ENCODE measurements around the gene USP20.
A peak's percentile ranks its signal among the peaks of the same experiment; 100 is the strongest.
"Not testable (repeated sequence)": the region's sequence is repeated elsewhere in the genome, so short reads cannot be mapped to it uniquely, and the experiment has no call there.

Gene USP20

GRCh38 chr9:129890718-129891299 is 55.6 kb downstream of the USP20 start:
- DNase-seq (ENCODE audit: low read depth), result not testable (repeated sequence)

GRCh38 chr9:129891569-129891968 is 56.3 kb downstream of the USP20 start:
- no peak for DNase-seq (ENCODE audit: low read depth)

- DNase-seq (ENCODE audit: low read depth), result no peak
These were observed 59.0 kb downstream of the USP20 start for GRCh38 chr9:129894120-129894823.

GRCh38 chr9:129895376-129896268 is 60.4 kb downstream of the USP20 start:
- DNase-seq (ENCODE audit: low read depth), result no peak

GRCh38 chr9:129897263-129897662 is 62.0 kb downstream of the USP20 start:
- DNase-seq (ENCODE audit: low read depth), result no peak

GRCh38 chr9:129898185-129898584 is 62.9 kb downstream of the USP20 start:
- no peak for DNase-seq (ENCODE audit: low read depth)

- DNase-seq (ENCODE audit: low read depth), result no peak
These were observed 64.4 kb downstream of the USP20 start for GRCh38 chr9:129899620-129900019.

- no peak for DNase-seq (ENCODE audit: low read depth)
These were observed 65.2 kb downstream of the USP20 start for GRCh38 chr9:129900263-129901027.

- no peak for DNase-seq (ENCODE audit: low read depth)
These were observed 66.9 kb downstream of the USP20 start for GRCh38 chr9:129901993-129902739.

GRCh38 chr9:129902740-129903134 is 67.5 kb downstream of the USP20 start:
- no peak for DNase-seq (ENCODE audit: low read depth)

- no peak for DNase-seq (ENCODE audit: low read depth)
These were observed 69.5 kb downstream of the USP20 start for GRCh38 chr9:129904734-129905133.

GRCh38 chr9:129906298-129906697 is 71.0 kb downstream of the USP20 start:
- no peak for DNase-seq (ENCODE audit: low read depth)

GRCh38 chr9:129907201-129907600 is 71.9 kb downstream of the USP20 start:
- DNase-seq (ENCODE audit: low read depth), result no peak

GRCh38 chr9:129908906-129909305 is 73.6 kb downstream of the USP20 start:
- no peak for DNase-seq (ENCODE audit: low read depth)

GRCh38 chr9:129909851-129910250 is 74.6 kb downstream of the USP20 start:
- DNase-seq (ENCODE audit: low read depth), result no peak

GRCh38 chr9:129910628-129911567 is 75.6 kb downstream of the USP20 start:
- DNase-seq (ENCODE audit: low read depth), result peak; percentile 58

- no peak for DNase-seq (ENCODE audit: low read depth)
These were observed 78.8 kb downstream of the USP20 start for GRCh38 chr9:129914051-129914450.

GRCh38 chr9:129916707-129917106 is 81.4 kb downstream of the USP20 start:
- no peak for DNase-seq (ENCODE audit: low read depth)

GRCh38 chr9:129918296-129918950 is 83.2 kb downstream of the USP20 start:
- DNase-seq (ENCODE audit: low read depth), result no peak

- DNase-seq (ENCODE audit: low read depth), result no peak
These were observed 84.0 kb downstream of the USP20 start for GRCh38 chr9:129919277-129919676.
